Renal pelvis (tissue), 12 donors: ENCODE results near the gene MYCN. TPM values are rescaled to one million over a fixed set of nuclear protein-coding genes. Genes with fewer than 3 reads are reported as not detected.
"Not testable (repeated sequence)": the region's sequence is repeated elsewhere in the genome, so short reads cannot be mapped to it uniquely, and the experiment has no call there.

Experiments used
- DNase-seq: peaks from one replicate; pipeline ENCODE4 v3.0.0-alpha.2; 2013
- long read RNA-seq, 16 experiments: transcript quantifications; one replicate each; lab custom pipeline, GENCODE V29; 2026
- polyA plus RNA-seq, 3 donors: library from polyadenylated mRNA; unstranded; fragments of 120-200 nt; gene quantifications; one replicate each; pipeline ENCODE4 v1.2.1, GENCODE V29; 2013; ENCODE audit not compliant: insufficient read length in 3 of 3

The MYCN gene
- 10 to 100 TPM; 33.7 to 39.6 (median 38.1) TPM for polyA plus RNA-seq
- long read RNA-seq, donor 1, transcript MYCN-201 (3 exons, 2,602 nt) = major isoform, 10 of 15 reads
- long read RNA-seq, donor 1, partial matches to known transcripts = 5 of 15 reads
- long read RNA-seq, donor 1, other reads (novel, unspliced or antisense) = 0 of 15 reads
- long read RNA-seq, donor 2, transcript MYCN-201 (3 exons, 2,602 nt) = major isoform, 8 of 19 reads
- long read RNA-seq, donor 2, partial matches to known transcripts = 11 of 19 reads
- long read RNA-seq, donor 2, other reads (novel, unspliced or antisense) = 0 of 19 reads
- long read RNA-seq, donor 3, transcript MYCN-201 (3 exons, 2,602 nt) = major isoform, 13 of 74 reads
- long read RNA-seq, donor 3, partial matches to known transcripts = 61 of 74 reads
- long read RNA-seq, donor 3, other reads (novel, unspliced or antisense) = 0 of 74 reads
- long read RNA-seq, donor 4, transcript MYCN-201 (3 exons, 2,602 nt) = major isoform, 10 of 51 reads
- long read RNA-seq, donor 4, partial matches to known transcripts = 41 of 51 reads
- long read RNA-seq, donor 4, other reads (novel, unspliced or antisense) = 0 of 51 reads
- long read RNA-seq, donor 5, partial matches to known transcripts = 5 of 6 reads
- long read RNA-seq, donor 5, other reads (novel, unspliced or antisense) = 0 of 6 reads
- long read RNA-seq, donor 6, transcript MYCN-201 (3 exons, 2,602 nt) = major isoform, 9 of 18 reads
- long read RNA-seq, donor 6, partial matches to known transcripts = 9 of 18 reads
- long read RNA-seq, donor 6, other reads (novel, unspliced or antisense) = 0 of 18 reads
- long read RNA-seq, donor 7, transcript MYCN-201 (3 exons, 2,602 nt) = major isoform, 8 of 102 reads
- long read RNA-seq, donor 7, partial matches to known transcripts = 94 of 102 reads
- long read RNA-seq, donor 7, other reads (novel, unspliced or antisense) = 0 of 102 reads
- long read RNA-seq, donor 8, partial matches to known transcripts = 0 of 1 reads
- long read RNA-seq, donor 8, other reads (novel, unspliced or antisense) = 0 of 1 reads
- long read RNA-seq, donor 9, transcript MYCN-201 (3 exons, 2,602 nt) = major isoform, 6 of 19 reads
- long read RNA-seq, donor 9, partial matches to known transcripts = 13 of 19 reads
- long read RNA-seq, donor 9, other reads (novel, unspliced or antisense) = 0 of 19 reads
- long read RNA-seq, donor 10, partial matches to known transcripts = 0 of 2 reads
- long read RNA-seq, donor 10, other reads (novel, unspliced or antisense) = 0 of 2 reads
- long read RNA-seq, donor 11, transcript MYCN-201 (3 exons, 2,602 nt) = major isoform, 5 of 11 reads
- long read RNA-seq, donor 11, partial matches to known transcripts = 6 of 11 reads
- long read RNA-seq, donor 11, other reads (novel, unspliced or antisense) = 0 of 11 reads
- long read RNA-seq, donor 12, transcript MYCN-201 (3 exons, 2,602 nt) = major isoform, 13 of 13 reads
- long read RNA-seq, donor 12, partial matches to known transcripts = 0 of 13 reads
- long read RNA-seq, donor 12, other reads (novel, unspliced or antisense) = 0 of 13 reads
- long read RNA-seq, donor 13, partial matches to known transcripts = 47 of 48 reads
- long read RNA-seq, donor 13, other reads (novel, unspliced or antisense) = 0 of 48 reads
- long read RNA-seq, donor 14 = 0 reads
- long read RNA-seq, donor 15, transcript MYCN-201 (3 exons, 2,602 nt) = major isoform, 10 of 34 reads
- long read RNA-seq, donor 15, partial matches to known transcripts = 24 of 34 reads
- long read RNA-seq, donor 15, other reads (novel, unspliced or antisense) = 0 of 34 reads
- long read RNA-seq, donor 16, partial matches to known transcripts = 0 of 4 reads
- long read RNA-seq, donor 16, other reads (novel, unspliced or antisense) = 0 of 4 reads

DNA sequence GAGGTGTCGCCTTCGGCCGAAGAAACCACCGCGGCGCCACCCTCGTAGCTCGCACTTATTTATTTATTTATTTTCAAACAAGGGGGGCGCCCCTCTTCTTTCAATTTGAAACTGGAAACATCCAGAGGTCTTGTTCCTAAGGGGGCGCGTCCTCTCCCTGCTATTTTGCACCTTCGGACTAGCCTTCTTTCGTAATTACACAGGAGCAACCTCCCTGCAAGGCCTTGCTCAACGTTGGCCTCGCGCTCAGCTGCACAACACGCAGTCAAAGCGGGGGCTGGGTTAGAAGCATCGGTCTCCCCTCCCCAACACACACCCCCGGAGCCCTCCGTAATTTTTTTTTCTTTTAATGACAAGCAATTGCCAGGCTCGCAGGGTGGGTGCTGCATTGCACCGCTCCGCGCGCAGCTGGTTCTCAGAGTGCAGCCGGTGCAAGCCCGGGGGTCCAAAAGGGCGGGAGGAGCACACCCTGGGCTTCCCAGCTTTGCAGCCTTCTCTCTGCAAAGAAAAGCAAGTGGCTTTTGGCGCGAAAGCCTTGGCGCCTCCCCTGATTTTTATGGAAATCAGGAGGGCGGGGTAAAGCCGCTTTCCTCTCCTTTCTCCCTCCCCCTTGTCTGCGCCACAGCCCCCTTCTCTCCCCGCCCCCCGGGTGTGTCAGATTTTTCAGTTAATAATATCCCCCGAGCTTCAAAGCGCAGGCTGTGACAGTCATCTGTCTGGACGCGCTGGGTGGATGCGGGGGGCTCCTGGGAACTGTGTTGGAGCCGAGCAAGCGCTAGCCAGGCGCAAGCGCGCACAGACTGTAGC is at the start of gene MYCN:
TSS of gene MYCN (plus strand) at position 697 of the 807 bp plus-strand sequence. CDS start 1,515 bp downstream, outside the sequence.
- peak; percentile 95 for DNase-seq

DNA sequence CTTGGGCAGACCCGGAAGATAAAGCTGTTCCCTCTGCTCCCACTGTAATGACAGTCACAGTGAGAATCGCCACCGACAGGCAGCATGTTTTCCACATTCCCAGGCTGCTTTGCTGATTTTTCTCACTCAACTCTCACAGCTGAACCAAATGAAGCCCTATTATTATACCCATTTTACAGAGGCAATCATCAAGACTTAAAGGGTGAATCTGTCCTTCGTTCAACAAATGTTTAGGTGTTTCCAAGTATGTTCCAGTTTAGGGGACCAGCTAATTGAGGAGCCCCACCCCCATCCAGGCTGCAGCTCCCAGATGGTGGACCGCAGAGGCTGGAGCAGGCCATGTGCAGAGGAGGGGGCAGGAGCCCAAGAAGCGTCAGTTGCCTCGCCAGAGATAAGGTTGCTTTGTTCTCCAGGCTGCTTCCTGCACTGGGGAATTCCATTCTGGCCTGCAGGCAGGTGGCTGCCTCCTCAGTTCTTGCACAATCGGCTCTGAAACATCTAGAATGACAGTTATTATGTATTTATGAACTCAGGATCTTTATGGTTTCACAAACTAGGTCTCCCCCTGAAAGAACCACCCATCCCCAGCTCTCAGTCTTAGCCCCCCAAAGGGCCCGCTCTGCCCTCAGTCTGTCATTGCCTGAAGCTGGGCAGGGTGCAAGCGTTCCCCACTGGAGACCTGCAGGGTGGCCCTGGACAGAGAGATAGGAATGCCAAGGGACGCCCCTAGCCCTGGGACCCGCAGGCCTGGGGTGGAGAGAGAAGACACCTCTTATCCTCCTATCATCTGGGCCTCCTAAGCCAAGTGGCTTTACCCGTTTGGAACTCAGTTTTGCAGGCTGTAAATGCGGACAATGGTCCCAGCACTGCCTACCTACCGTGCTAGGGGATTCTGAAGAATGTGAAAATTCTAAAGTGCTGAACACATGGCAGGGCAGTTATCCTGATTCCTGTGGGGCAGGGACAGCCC is 49.1 kb upstream of the MYCN start:
- DNase-seq = no peak

DNA sequence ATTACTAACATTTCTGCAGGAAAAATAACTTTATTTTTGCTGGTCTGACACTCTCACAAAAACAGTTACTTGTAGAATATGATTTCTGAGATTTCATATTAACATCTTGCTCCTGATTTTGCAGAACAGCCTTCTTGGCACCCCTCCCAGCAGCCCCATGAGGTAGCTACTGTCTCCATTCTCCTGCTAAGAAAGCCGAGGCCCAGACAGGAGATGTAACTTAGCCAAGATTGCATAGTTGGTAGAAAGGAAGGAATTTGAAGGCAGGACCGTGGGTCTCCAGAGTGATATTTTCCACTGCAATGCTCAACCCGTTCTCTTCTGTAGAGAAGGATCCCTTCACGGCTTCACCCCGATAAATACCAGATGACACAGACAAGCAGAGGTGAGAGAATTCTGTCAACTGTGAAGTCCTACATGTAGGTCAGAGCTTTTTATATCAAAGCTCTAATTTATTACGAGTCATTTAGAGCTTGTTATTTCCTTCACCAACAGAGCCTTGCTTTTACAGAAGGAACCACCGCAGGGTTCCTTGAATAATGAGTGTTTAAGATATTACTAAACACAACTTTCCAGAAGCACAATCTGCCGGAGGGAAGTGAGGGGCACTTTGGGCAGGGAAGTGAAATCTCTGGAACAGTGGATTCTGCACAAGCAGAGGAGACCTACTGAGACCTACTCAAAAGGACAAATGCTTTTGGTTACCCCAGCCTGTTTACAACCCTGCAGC is 48.0 kb upstream of the MYCN start:
- no peak for DNase-seq

DNA sequence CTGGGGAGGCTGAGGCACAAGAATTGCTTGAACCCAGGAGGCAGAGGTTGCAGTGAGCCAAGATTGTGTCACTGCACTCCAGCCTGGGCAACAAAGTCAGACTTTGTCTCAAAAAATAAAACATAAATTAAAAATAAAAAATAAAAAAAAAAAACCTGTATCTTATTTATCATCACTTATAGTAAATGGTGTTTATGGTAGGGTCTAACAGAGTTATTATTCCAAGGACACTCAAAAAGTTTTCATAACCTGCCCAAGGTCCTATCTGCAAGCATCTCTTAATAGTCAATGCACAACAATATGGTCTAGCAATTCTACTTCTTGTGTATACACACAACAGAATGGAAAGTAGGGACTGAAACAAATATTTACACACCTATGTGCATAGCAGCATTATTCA is 47.3 kb upstream of the MYCN start:
- DNase-seq = no peak

DNA sequence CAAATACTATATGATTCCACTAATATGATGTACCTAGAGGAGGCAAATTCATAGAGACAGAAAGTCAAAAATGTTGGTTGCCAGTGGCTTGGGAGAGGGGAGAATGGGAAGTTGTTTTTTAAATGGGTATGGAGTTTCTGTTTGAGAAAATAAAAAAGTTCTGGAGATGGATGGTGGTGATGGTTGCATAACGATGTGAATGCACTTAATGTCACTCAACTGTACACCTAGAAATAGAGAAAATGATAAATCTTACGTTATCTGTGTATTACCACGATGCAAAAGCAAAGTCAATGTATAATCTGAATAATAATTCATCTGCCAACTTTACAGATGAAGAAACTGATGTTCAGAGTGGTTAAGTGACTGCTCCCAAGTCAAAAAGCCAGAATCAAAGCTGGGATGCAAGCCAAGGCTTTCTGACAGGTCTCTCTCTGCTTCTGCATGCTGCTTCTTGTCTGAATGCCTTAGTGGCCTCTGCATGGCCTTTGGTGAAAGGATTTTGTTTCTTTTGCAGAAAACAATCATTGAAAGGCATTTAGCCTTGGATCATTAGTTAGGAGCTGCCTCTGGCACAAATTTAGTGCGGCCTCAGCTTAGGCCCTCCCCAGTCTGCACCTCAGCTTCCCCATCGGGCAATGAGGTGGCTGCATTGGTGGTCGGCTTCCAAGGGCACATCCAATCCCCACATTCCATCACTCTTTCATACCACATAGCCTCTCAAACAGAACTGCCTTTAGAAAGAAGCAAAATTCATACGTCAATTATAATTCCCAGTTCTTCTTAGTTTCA is 46.5 kb upstream of the MYCN start:
- no peak for DNase-seq

DNA sequence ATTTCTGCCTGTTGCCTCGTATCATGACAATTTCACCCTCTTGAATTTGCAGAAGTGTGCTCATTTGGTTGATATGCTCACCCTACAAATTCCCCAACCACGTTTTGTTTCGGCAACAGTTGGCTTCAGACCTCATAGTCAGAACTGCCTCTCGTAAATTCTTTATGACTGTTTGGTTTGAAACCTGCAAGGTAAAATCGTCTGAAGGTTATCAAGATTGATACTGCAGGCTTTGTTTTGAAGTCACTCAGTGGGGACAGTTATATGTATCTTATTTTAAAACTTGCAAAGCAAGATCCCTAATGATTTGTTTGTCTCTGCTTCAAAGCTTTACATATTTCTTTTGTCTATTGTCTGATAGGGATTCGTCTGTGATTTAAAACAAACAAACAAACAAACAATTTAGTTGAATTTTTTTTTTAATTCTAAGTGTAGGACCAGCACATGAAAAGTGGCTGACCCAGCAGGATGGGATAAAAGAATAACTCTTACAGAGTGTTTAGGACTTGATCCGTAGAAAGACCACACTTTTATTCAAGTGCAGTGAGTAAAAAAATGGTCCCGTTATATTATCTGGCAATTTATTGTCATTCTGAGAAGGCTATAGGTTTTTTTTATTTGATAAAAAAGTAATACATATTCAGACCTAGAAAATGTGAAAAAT is 45.7 kb upstream of the MYCN start:
- DNase-seq = no peak

DNA sequence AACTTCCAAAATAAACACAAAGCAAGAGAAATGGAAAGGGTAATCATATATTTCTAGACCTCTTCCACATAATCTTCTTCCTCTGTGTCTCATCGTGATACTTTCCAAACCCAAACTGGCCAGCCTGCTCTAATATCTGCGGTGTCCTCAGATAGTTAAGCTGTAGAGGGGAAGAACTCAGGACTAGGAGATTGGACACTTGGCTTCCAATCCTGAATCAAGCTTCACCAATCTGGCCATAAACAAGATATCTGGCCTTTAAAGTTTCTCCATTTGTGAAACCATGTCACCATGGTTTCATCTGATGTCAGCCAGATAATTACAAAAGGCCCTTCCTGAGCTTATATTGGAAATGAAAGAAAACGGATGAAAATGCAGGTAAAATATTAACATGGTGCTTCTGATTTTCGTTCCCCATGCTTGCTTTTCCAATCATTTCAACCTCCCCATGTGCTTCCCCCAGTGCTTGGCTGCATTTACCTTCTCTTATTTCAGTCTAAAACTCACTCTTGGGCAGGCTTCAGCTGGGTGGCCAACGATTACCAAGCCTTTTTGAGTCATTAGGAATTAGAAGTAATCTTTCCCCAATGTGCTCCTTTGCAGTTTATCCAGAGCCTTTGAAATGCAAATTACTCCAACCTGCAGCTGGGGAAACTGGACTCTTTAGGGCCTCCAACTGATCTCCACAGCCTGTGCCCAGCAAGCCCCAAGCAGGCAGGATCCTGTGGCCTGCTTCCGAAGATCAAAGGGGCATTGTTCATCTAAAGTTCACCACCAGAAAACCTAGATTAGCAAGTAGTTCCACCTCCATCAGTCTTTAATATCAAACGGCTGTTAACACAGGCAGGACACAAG is 44.5 kb upstream of the MYCN start:
- DNase-seq = no peak

DNA sequence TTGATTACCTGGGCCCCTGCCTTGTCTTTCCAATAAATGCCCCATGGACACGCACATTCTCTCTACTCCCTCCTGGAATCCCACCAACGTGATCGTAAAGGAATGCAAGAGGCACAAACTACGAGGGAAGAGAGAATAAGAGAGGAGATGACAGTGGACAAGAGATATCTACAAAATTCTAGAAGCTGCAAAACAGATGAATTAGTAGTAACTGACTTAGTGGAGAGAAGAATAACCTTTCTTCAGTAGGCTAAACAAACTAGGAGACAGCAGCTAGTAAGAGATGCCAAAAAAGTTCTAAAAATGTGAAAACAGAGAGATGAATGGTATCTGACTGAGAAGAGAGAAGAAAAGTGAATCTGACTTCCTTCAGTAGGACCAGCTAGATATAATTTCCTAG is 43.5 kb upstream of the MYCN start:
- no peak for DNase-seq

DNA sequence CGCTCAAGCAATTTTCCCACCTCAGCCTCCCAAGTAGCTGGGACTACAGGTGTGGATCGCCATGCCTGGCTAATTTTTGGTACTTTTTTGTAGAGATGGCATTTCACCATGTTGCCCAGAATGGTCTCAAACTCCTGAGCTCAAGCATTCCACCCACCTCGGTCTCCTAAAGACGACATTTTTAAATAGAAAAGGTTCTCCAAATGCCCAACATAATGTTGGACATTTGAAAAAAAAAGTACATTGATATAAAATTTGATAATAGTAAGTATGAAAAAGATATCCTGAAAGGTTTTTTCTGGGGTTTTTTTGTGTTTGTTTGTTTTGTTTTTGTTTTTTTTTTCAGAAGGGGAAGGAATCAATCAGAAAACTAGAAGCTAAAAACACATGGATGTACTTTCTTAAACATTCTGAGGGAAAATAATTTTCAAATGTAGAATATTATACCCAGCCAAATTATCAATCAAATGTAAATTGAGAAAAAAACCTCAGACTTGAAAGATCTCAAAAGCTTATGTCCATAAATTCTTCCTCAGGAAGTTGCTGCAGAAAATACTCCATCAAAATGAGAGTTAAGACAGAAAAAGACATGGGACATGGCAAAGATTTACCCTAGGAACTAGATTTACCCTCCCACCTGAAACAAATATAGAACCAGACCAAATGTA is 42.8 kb upstream of the MYCN start:
- no peak for DNase-seq

DNA sequence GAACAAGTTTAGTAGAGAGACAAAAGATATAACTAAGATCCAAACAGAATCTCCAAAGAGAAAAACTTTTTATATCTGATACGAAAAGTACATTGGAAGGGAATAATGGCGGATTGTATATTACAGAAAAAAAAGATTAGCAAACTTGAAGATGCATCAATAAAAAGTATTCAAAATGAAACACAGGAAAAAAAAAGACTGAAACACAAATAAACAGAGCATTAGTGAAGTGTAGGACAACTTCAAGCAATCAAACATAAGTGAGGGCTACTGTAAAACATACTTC is 41.1 kb upstream of the MYCN start:
- no peak for DNase-seq

DNA sequence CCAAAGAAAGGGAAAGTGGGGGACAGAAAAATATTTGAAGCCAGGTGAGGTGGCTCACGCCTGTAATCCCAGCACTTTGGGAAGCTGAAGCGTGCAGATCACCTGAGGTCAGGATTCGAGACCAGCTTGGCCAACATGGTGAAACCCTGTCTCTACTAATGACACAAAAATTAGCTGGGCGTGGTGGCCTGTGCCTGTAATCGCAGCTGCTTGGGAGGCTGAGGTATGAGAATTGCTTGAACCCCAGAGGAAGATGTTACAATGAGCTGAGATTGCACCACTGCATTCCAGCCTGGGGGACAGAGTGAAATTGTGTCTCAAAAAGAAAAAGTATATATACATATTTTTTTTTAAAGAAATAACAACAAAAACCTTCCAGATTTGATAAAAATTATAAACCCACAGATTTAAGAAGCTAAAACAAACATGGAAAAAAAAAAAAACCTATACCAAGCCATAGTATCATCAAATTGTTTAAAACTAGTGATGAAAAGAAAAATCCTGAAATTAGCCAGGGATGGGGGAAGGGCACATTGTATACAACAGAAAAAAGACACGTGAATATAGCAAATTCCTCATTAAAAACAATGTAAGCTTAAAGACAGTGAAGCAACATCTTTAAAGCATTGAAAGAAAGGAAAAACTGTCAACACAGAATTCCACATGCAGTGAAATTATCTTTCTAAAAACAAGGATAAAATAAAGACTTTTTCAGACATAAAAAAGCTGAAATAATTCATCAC is 40.4 kb upstream of the MYCN start:
- no peak for DNase-seq

DNA sequence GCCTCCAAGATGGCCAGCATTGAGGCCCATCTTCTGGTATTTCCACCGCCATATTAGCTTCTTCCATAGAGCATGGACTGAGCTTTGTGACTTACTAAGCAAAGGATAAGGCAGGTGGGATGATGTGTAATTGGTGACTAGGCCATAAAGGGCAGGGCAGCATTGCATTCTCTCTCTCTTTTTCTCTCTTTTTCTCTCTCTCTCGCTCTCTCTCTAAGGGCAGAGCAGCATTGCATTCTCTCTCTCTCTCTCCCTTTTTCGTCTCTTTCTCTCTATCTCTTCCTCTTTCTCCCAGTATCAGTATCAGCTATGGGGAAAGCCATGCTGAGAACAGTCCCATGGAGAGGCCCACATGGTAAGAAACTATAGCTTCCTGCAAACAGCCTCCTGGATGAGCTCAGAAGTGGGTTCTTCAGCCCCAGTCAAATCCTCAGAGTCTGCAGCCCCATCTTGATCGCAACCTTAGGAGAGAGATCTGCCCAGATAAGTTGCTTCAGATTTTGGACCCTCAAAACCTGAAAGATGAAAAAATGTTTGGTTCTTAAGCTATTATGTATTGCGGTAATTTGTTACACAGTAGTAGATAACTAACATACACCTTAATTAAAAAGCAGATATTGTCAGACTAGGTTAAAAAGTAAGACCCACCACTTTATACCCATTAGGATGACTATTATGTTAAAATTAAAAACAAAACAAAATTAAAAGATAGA is 39.1 kb upstream of the MYCN start:
- no peak for DNase-seq

DNA sequence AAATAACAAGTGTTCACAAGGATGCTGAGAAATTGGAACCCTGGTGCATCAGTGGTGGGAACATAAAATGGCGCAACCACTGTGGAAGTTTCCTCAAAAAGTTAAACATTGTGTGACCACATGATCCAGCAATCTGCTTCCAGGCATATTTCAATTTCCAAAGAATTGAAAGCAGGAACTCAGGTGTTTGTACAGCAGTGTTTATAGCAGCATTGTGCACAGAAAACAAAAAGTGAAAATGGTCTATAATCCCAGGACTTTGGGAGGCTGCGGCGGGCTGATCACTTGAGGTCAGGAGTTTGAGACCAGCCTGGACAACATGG is 38.6 kb upstream of the MYCN start:
- no peak for DNase-seq

DNA sequence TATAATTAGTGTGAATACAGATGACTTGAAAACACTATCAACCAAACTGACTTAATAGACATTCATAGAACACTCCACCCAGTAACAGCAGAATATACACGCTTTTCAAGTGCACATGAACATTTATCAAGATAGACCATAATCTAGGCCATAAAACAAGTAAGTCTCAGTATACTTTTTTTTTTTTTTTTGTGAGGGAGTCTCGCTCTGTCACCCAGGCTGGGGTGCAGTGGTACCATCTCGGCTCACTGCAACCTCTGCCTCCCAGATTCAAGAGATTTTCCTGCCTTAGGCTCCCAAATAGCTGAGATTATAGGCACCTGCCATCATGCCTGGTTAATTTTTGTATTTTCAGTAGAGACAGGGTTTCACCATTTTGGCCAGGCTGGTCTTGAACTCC is 36.4 kb upstream of the MYCN start:
- not testable (repeated sequence) for DNase-seq
